Hematopoietic multipotent progenitor cell treated with erythropoietin and hydrocortisone succinate and interleukin-3 and kit ligand, for 8 days (in vitro differentiated cells): ENCODE results near the gene ZNF135.

Experiments
- DNase-seq: peaks from one replicate; pipeline ENCODE4 v3.0.0-alpha.2; 2015

The ZNF135 gene

DNA sequence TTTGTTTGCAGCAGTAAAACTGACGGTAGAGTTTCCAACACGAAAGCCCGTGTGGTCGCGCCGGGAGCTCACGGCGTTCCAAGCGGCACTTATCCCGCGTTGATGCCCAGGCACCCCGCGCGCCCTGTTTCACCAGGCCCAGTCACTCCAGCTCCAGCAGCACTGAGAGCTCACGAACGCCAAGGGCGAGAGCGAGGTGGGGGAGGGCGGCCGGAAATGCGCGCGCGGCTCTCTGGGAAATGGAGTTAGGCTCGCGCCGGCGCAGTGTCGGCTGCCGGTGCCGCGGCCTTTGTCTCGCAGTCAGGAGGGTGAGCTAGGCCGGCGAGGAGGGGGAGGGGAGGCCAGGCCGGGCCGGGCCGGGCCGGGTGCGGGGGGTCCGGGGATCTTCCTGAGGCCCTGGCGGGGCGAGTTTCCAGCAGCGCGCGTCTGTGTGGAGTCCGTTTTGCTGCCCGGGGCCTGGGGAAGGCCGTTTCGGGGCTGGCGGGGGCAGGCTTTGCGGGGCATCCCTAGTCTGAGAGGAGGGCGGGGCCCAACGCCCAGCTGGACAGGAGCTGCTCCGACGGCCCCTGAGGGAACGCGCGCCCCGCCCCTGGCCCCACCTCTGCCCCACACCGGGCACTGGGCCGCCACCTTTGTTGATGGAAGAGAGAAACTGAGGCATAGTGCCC lies at the start of gene ZNF135:
Gene ZNF135 (plus strand): TSS at position 280 of the 668 bp plus-strand sequence. CDS start 721 bp downstream, outside the sequence.
- peak; percentile 30 for DNase-seq

- no peak for DNase-seq
These were observed 49.8 kb upstream of the ZNF135 start for GRCh38 chr19:58009301-58009665.

- DNase-seq: peak; percentile 81
These were observed 49.3 kb upstream of the ZNF135 start for GRCh38 chr19:58009666-58010301.

DNA sequence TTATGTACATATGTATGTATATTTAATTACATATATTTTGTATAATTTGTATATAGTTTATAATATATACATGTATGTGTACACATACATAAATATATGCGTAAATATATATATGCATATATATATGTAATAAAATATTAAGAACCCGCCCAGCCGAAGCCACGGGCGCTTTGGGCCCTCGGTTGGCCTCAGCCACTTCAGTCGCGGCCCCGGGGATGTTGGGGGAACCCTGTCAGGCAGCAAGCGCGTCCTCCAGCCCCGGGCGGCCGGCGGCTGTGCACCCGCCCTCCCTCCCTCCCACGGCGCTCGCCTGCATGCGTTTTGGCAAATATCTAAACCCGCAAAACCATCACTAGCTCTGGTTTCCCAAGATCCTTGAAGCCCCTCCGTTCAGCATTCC lies 48.6 kb upstream of the ZNF135 start:
- no peak for DNase-seq

GRCh38 chr19:58014141-58014540 lies 44.9 kb upstream of the ZNF135 start:
- DNase-seq: no peak

DNA sequence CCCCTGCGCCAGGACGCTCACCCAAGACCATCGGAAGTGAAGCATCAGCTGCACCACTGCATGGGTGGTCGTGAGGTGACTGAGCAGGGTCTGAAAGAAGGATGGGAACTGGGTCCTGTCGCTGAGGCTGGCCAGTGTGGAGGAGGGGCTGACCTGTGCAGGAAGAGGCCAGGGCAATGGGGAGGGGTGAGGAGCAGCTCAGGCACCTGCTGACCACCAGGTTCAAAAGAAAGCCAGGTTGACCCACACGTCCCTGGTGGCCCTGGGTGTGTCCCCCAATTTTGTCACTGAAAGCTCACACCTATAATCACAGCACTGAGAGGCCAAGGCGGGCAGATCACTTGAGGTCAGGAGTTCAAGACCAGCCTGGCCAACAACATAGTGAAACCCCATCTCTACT lies 39.0 kb upstream of the ZNF135 start:
- DNase-seq: no peak

DNA sequence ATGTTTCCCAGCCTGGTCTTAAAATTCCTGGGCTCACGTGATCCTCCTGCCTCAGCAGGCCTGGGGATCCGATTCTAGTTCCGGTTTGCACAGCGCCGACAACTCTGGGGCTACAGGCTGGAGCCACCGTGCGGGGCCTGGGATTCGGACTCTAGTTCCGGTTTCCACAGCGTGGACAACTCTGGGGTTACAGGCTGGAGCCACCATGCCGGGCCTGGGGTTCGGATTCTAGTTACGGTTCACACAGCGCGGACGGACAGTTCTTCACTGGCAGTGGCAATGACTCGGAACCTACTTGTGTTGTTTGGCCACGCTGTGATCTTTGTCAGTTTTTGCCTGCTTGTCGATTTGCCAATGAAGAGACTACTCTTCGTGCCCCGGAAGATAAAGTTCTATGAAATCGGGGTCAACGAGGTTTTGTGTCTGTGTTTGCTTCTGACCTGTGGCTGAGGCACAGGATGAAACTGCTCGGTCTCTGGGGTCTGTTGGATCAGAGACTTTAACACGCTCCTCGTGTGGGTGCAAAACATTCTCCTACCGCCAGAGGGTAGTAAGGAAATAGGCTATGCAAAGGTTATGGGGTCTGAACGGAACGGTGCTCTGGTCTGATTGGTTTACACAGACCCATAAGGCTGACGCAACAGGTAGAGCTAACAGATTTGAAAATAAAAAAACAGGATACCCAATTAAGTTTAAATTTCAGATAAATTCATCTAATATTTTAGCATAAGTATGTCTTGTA lies 37.4 kb upstream of the ZNF135 start:
- DNase-seq: peak; percentile 61

DNA sequence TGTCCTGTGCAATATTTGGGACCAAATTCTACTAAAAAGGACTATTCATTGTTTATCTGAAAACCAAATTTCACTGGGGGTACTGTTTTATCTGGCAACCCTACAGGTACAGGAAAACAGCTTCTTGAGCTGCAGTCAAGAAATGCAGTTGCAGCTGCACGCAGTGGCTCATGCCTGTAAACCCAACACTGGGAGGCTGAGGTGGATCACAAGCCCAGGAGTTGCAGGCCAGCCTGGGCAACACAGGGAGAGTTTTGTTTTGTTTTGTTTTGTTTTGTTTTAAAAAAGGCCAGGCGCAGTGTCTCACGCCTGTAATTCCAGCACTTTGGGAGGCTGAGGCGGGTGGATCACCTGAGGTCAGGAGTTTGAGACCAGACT lies 36.8 kb upstream of the ZNF135 start:
- DNase-seq: no peak

GRCh38 chr19:58024661-58025060 lies 34.4 kb upstream of the ZNF135 start:
- DNase-seq: no peak

DNA sequence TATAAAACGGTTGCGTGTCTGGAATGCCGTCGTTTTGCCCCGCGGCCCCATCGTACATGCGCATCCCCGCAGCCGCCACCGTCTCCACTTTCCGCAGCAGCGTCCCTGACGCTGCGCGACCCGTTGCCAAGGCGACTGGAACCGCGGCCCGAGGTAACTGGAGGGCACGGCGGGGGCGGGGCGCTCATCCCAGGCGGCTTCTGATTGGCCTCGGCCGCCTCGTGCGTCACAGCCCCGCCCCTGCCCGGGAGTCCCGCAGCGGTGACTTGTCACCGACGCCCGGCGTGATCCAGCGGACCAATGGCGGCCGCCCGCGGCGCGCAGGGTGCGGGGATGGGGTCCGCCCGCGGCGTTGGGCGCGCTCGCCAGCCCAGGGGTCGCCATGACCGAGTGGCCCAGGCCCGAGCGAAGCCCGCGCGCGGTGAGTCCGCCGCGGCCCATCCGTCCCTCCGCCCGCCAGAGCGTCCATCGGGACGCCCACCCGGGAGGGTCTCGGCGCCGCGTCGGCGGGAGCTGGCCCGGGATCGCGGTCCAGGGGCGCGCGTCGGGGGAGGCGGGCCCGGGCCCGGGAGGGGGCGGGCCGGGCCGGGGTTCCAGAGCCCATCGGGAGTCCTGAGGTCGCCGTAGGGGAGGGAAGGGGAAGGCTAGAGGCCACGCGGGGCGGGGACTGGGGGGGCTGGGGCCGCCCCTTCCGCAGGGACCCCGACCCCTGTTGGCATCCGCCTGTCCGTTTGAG lies 25.2 kb upstream of the ZNF135 start, which contains the start of gene ZSCAN1:
Gene ZSCAN1 (plus strand): TSS at position 285 of the 736 bp plus-strand sequence. CDS start 3,812 bp downstream, outside the sequence.
- DNase-seq: no peak

DNA sequence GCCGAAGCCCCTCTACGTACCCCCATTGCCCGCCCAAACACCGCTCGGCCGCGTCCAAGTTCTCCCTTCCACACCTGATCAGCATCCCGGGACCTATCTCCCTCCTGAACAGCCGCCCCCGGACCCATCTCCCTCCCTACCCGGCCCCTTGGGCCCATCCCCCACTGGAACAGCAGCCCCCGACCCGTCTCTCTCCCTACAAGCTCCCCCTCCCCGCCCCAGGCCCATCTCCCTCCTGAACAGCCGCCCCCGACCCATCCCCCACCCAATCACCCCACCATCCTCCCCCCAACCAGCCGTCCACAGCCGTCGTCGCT lies 24.6 kb upstream of the ZNF135 start:
- no peak for DNase-seq

DNA sequence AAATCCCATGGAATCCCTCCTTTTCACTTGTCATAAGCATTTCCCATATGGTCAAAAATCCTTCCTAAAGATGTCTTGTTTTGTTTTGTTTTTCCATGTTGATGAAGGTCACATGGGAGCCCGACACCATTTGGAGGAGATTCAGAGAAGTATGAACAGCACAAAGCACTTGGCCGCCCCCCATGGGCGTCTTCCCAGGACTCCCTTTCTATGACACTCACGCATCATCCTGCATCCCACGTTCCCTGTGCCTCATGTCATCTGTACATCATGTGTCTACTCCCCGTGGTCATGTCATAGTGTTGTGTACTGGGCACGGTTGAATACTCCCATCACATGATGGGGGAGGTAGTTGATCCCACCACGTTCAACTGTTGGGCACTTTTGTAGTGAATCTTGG lies 23.2 kb upstream of the ZNF135 start:
- DNase-seq: no peak

- no peak for DNase-seq
These were observed 21.0 kb upstream of the ZNF135 start for GRCh38 chr19:58037927-58038687.

DNA sequence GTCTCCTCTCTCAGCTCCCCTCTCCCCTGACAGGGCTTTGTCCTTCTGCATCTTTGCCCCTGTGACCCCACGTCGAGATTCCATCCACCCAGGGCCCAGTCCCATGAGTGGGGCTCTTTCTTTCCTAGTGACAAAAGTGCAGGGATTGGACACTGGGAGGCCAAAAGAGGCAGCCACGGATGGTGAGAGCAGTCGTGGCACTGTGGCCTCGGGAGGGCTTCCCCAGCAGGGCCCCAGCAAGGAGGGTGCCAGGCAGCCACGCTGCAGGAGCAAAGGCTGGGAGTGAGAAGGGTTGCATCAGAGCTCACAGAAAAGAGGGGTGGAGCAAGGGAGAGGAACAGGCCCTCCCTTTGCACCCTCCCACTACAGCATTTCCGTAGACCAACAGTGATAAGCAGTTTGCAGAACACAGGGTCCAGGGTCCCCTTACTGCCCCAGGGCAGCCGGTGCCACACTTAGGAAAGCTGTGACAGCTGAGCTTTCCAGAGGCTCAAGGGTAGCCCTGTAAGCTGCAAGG lies 20.3 kb upstream of the ZNF135 start:
- DNase-seq: no peak

- DNase-seq: no peak
These were observed 18.1 kb upstream of the ZNF135 start for GRCh38 chr19:58040751-58041525.

DNA sequence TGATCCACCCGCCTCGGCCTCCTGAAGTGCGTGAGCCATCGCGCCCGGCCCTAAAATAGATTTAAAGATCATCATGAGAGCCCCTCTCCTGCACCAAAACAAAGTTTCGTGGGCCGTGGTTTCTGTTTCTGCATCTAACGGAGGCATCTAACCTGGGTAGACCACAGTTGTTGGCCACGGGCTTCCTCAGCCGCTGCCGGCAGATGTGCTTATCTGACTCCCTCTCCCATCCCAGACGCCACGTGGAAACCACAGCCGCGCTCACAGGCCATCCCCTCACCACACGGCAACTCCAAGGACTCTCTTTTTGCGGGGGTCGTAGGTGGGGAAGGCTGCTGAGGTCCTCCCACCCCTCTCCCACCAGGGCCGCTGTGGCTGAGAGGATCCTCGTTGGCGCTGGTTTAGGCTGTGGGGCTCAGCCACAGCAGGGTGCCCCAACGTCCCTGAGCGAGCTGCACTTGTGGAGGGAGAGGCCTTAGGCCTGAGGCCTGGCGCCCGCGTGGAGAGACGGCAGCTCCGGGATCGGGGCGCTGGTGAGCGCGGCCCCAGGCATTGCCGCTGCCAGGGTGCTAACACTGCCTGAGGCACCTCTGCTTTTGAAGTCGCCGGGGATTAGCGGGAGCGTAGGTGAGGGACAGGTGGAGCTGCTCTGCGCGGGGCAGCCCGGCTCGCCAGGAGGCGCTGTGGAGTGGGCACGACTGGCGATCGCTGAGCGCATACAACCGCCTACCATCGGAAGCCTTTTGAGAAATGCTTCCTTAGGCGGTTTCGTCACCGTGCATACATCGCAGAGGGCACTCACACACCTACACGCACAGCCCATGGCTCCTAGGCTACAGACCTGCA lies 16.4 kb upstream of the ZNF135 start:
- DNase-seq: no peak

- no peak for DNase-seq
These were observed 14.7 kb upstream of the ZNF135 start for GRCh38 chr19:58044391-58044790.

- no peak for DNase-seq
These were observed 14.2 kb upstream of the ZNF135 start for GRCh38 chr19:58044886-58045285.

GRCh38 chr19:58045411-58046050 lies 13.6 kb upstream of the ZNF135 start:
- DNase-seq: no peak

DNA sequence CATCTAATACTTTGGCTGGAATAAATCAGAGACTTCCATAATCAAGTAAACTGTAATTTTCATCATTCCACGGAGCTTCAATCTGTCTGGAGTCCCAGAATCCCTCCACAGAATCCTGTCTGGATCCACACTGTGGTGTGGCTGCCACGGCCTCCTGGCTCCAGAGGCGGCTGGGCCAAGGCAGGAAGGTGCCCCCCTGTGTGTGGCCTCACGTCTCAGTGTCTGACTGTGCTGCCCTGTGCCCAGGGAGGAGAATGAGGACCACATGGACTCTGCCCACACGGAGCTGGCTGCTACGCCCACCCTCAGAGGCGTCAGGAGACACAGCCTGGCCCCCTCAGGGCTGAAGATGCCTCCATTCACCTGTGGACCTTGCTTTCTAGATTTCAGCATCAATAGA lies 12.2 kb upstream of the ZNF135 start:
- no peak for DNase-seq
